NCI-H187 (cell line): ENCODE data around the gene TMEM176A.
"Not testable (repeated sequence)": the region's sequence is repeated elsewhere in the genome, so short reads cannot be mapped to it uniquely, and the experiment has no call there.

Experiments
- DNase-seq, 2 experiments: peaks; one replicate each; lab custom pipeline; 2025; lab: John Stamatoyannopoulos, UW

Gene TMEM176A

GRCh38 chr7:150800581-150801241 is at the start of gene TMEM176A:
TSS of gene TMEM176A (plus strand) at chr7:150800769. CDS start at chr7:150801551, 782 bp downstream.
- no peak for DNase-seq

GRCh38 chr7:150751702-150752101 is 48.9 kb upstream of the TMEM176A start:
- DNase-seq = no peak

GRCh38 chr7:150753239-150753638 is 47.3 kb upstream of the TMEM176A start:
- DNase-seq = no peak

- no peak for DNase-seq
These were observed 46.6 kb upstream of the TMEM176A start for GRCh38 chr7:150753826-150754603.

- DNase-seq = no peak
These were observed 45.6 kb upstream of the TMEM176A start for GRCh38 chr7:150754951-150755350.

- no peak for DNase-seq
These were observed 45.0 kb upstream of the TMEM176A start for GRCh38 chr7:150755473-150756099.

GRCh38 chr7:150756166-150756565 is 44.4 kb upstream of the TMEM176A start:
- no peak for DNase-seq

GRCh38 chr7:150756858-150757257 is 43.7 kb upstream of the TMEM176A start:
- DNase-seq = no peak

GRCh38 chr7:150759479-150759878 is 41.1 kb upstream of the TMEM176A start:
- DNase-seq = no peak

GRCh38 chr7:150766334-150766709 is 34.2 kb upstream of the TMEM176A start:
- DNase-seq = no peak

GRCh38 chr7:150769768-150770167 is 30.8 kb upstream of the TMEM176A start:
- no peak for DNase-seq

- not testable (repeated sequence) for DNase-seq
These were observed 26.4 kb upstream of the TMEM176A start for GRCh38 chr7:150774131-150774530.

- DNase-seq = no peak
These were observed 22.4 kb upstream of the TMEM176A start for GRCh38 chr7:150778014-150778737.

GRCh38 chr7:150778738-150779301 is 21.7 kb upstream of the TMEM176A start:
- DNase-seq = peak; percentile 75

GRCh38 chr7:150780292-150780691 is 20.3 kb upstream of the TMEM176A start:
- no peak for DNase-seq

GRCh38 chr7:150781103-150781502 is 19.5 kb upstream of the TMEM176A start:
- DNase-seq = no peak

- DNase-seq = no peak
These were observed 18.6 kb upstream of the TMEM176A start for GRCh38 chr7:150781961-150782360.

- no peak for DNase-seq
These were observed 16.3 kb upstream of the TMEM176A start for GRCh38 chr7:150784120-150784736.

- DNase-seq = no peak
These were observed 15.6 kb upstream of the TMEM176A start for GRCh38 chr7:150784954-150785353.

- DNase-seq = no peak
These were observed 13.0 kb upstream of the TMEM176A start for GRCh38 chr7:150787321-150788281.
